ENCODE measurements around the gene CYP2U1.

GRCh38 chr4:107937040-107937439 is 5.7 kb downstream of the CYP2U1 start:
- no peak for TF ChIP-seq CTCF (conservative IDR thresholded peaks at IDR 0.05; ENCODE audit: low read depth, low read length)
- no peak for TF ChIP-seq RFX5 (IDR thresholded peaks at IDR 0.05; ENCODE audit: low read depth, low read length)
- no peak for TF ChIP-seq SMC3 (IDR thresholded peaks at IDR 0.05; ENCODE audit: low read depth, low read length)
- no peak for TF ChIP-seq POLR2A (IDR thresholded peaks at IDR 0.05; ENCODE audit: low read depth, low read length)
- no peak for TF ChIP-seq RCOR1 (IDR thresholded peaks at IDR 0.05; ENCODE audit: insufficient replicate concordance, low read length)
- no peak for TF ChIP-seq MAZ (IDR thresholded peaks at IDR 0.05; ENCODE audit: borderline replicate concordance, low read depth, low read length)
- no peak for TF ChIP-seq ELK1 (IDR thresholded peaks at IDR 0.05; ENCODE audit: borderline replicate concordance, low read depth, low read length)
- no peak for TF ChIP-seq CHD1 (IDR thresholded peaks at IDR 0.05; ENCODE audit: low read depth, low read length)
